BLaER1 treated with 17β-estradiol and CSF1 and Interleukin-3, amounts not matched to agents 10 nM and 100 nM (cell line): Measurements from ENCODE around the gene HORMAD2.
A peak's percentile ranks its signal among the peaks of the same experiment; 100 is the strongest.

Experiments used
- H3K27ac ChIP-seq, 11 experiments: shearing (Covaris generic); formaldehyde crosslinking; 2 replicates each; pipeline ENCODE4 v1.8.1; 2022
- H3K27me3 ChIP-seq, 11 experiments: shearing (Covaris generic); formaldehyde crosslinking; 2 replicates each; pipeline ENCODE4 v1.8.1; 2022
- H3K36me3 ChIP-seq, 11 experiments: shearing (Covaris generic); formaldehyde crosslinking; 2 replicates each; pipeline ENCODE4 v1.8.1; 2022
- H3K4me1 ChIP-seq, 10 experiments: shearing (Covaris generic); formaldehyde crosslinking; 2 replicates each; pipeline ENCODE4 v1.8.1; 2022
- H3K4me2 ChIP-seq, 11 experiments: shearing (Covaris generic); formaldehyde crosslinking; 2 replicates each; pipeline ENCODE4 v1.8.1; 2022
- H3K4me3 ChIP-seq, 10 experiments: shearing (Covaris generic); formaldehyde crosslinking; 2 replicates each; pipeline ENCODE4 v1.8.1; 2022
- H3K9ac ChIP-seq, 11 experiments: shearing (Covaris generic); formaldehyde crosslinking; 2 replicates each; pipeline ENCODE4 v1.8.1; 2022
- H3K9me3 ChIP-seq, 11 experiments: shearing (Covaris generic); formaldehyde crosslinking; replicated peaks in 1 of 11; 2 replicates each; pipeline ENCODE4 v1.8.1; 2022
- H4K20me1 ChIP-seq, 11 experiments: shearing (Covaris generic); formaldehyde crosslinking; 2 replicates each; pipeline ENCODE4 v1.8.1; 2022
- Cebpa-rat ChIP-seq, 11 experiments: shearing (Covaris generic); IDR thresholded peaks; 2 replicates each; pipeline ENCODE4 v1.8.1; 2022

The HORMAD2 gene

DNA sequence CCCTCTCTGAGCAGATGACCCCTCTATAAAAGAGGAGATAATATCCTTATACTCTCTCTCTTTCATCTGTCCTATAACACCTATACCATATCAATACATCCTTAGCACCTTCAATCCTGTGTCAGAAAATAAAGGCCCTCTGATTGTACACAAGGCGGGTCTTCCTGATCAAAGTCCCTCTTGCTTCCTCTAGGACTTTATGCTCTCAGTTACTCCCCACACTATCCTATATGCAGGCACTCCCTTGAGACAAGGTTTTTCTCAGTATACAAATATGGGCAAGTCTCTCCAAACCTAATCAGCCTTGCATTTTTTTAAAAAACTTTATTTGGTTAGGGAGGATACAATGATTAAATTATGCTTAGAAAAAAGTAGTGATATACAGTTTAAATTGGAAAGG, 17.3 kb upstream of the HORMAD2 start:
- Histone ChIP-seq H4K20me1 (no peaks in the 10 kb centered on the region), H3K4me3 (no peak overlapping the region), H3K9ac (no peak overlapping the region), H3K9me3 (peaks cover 58 to 78% (median 73%) of the 10 kb centered on the region in 11 experiments), H3K27ac (no peak overlapping the region), H3K4me1 (no peaks in the 10 kb centered on the region), H3K27me3 (no peaks in the 10 kb centered on the region), H3K4me2 (no peak overlapping the region), H3K36me3 (peaks cover 0 to 23% (median 0%) of the 10 kb centered on the region in 11 experiments; a peak in 6 of 22 replicates)
- no peak for TF ChIP-seq Cebpa-rat (IDR thresholded peaks at IDR 0.05)

DNA sequence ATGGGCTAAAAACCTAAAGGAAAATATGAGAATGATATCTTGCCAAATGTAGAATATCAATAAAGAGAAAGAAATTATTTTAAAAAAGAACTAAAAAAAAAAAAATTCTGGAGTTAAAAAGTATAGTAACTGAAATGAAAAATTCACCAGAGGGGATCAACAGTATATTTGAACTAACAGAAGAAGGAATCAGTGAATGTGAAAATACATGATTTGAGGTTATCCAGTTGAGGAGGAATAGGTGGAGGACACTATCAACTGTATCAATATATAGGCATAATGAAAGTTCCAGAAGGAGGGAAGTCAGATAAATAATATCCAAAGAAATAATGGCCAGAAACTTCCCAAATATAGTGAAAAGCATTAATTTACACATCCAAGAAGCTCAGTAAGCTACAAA, 16.1 kb upstream of the HORMAD2 start:
- no peaks in the 10 kb centered on the region for H4K20me1 ChIP-seq
- H3K36me3 ChIP-seq, result peaks cover 0 to 23% (median 0%) of the 10 kb centered on the region in 11 experiments; a peak in 6 of 22 replicates
- H3K4me2 ChIP-seq, result no peak overlapping the region
- TF ChIP-seq Cebpa-rat (IDR thresholded peaks at IDR 0.05), result no peak
- H3K9ac ChIP-seq, result no peak overlapping the region
- peaks cover 51 to 80% (median 70%) of the 10 kb centered on the region in 11 experiments for H3K9me3 ChIP-seq
- no peak overlapping the region for H3K27ac ChIP-seq
- H3K4me1 ChIP-seq, result no peaks in the 10 kb centered on the region
- no peaks in the 10 kb centered on the region for H3K27me3 ChIP-seq
- no peak overlapping the region for H3K4me3 ChIP-seq

DNA sequence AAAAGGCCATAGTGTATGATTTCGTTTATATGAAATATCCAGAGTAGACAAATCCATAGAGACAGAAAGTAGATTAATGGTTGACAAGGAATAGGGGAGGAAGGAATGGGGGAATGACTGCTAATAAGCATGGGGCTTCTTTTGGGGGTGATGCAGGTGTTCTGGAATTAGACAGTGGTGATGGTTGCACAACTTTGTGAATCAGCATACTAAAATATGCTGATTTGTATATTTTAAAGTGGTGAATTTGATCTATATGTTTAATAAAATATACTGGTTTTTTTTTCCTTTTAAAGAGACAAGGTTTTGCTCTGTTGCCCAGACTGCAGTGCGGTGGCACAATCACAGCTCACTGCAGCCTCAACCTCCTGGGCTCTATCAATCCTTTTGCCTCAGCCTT, 6.5 kb upstream of the HORMAD2 start:
- Histone ChIP-seq H3K4me3 (no peak overlapping the region), H4K20me1 (no peaks in the 10 kb centered on the region; a peak in 1 of 22 replicates), H3K27ac (no peak overlapping the region), H3K4me2 (no peak overlapping the region), H3K9me3 (peaks cover 0 to 4% (median 0%) of the 10 kb centered on the region in 11 experiments; a peak in 4 of 22 replicates), H3K4me1 (peaks cover 5 to 49% (median 28%) of the 10 kb centered on the region in 10 experiments), H3K36me3 (no peaks in the 10 kb centered on the region), H3K27me3 (no peaks in the 10 kb centered on the region), H3K9ac (no peak overlapping the region)
- no peak for TF ChIP-seq Cebpa-rat (IDR thresholded peaks at IDR 0.05)

DNA sequence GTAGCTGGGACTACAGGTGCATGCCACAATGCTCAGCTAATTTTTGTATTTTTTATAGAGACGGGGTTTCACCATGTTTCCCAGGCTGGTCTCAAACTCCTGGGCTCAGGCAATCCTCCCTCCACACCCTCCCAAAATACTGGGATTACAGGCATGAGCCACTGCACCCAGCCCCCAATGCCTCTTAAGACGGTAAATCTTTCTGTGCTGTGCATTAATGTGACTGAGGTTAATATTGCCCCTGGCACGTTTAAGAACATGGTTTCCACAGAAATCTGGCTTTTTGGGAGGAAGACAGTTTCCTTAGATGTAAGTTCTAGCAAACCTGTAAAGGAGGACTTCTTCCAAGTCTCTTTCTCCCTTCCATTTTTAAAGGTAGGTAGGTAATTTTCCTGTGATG, 6.1 kb upstream of the HORMAD2 start:
- Histone ChIP-seq H3K4me2 (no peak overlapping the region), H3K9me3 (peaks cover 0 to 3% (median 0%) of the 10 kb centered on the region in 11 experiments; a peak in 1 of 22 replicates)

GRCh38 chr22:30074994-30075393, 5.3 kb upstream of the HORMAD2 start:
- peaks cover 17 to 62% (median 41%) of the 10 kb centered on the region in 10 experiments for H3K4me1 ChIP-seq
- H3K4me2 ChIP-seq, result peak overlapping the region in 8 of 11 experiments; percentile 20 to 64 (median 38); a peak in 15 of 22 replicates
- H4K20me1 ChIP-seq, result no peaks in the 10 kb centered on the region; a peak in 1 of 22 replicates
- peaks cover 0 to 3% (median 0%) of the 10 kb centered on the region in 11 experiments; a peak in 1 of 22 replicates for H3K9me3 ChIP-seq
- H3K9ac ChIP-seq, result no peak overlapping the region
- no peak overlapping the region for H3K27ac ChIP-seq
- no peak overlapping the region for H3K4me3 ChIP-seq
- peaks cover 0 to 1% (median 0%) of the 10 kb centered on the region in 11 experiments; a peak in 1 of 22 replicates for H3K27me3 ChIP-seq
- no peak for TF ChIP-seq Cebpa-rat (IDR thresholded peaks at IDR 0.05)
- H3K36me3 ChIP-seq, result no peaks in the 10 kb centered on the region

More for the DNA sequence above, 6.1 kb upstream of the HORMAD2 start:
- H3K36me3 ChIP-seq, result no peaks in the 10 kb centered on the region
- H3K27ac ChIP-seq, result no peak overlapping the region
- no peak for TF ChIP-seq Cebpa-rat (IDR thresholded peaks at IDR 0.05)
- no peak overlapping the region for H3K4me3 ChIP-seq
- no peak overlapping the region for H3K9ac ChIP-seq
- no peaks in the 10 kb centered on the region; a peak in 1 of 22 replicates for H4K20me1 ChIP-seq
- H3K27me3 ChIP-seq, result no peaks in the 10 kb centered on the region
- peaks cover 9 to 53% (median 32%) of the 10 kb centered on the region in 10 experiments for H3K4me1 ChIP-seq

- Histone ChIP-seq H3K27ac (no peak overlapping the region), H3K27me3 (peaks cover 0 to 3% (median 0%) of the 10 kb centered on the region in 11 experiments; a peak in 1 of 22 replicates), H3K4me2 (peak overlapping the region in 5 of 11 experiments; percentile 77 to 93 (median 90); a peak in 9 of 22 replicates), H4K20me1 (no peaks in the 10 kb centered on the region; a peak in 1 of 22 replicates), H3K9ac (no peak overlapping the region), H3K36me3 (no peaks in the 10 kb centered on the region), H3K9me3 (no peaks in the 10 kb centered on the region), H3K4me3 (no peak overlapping the region), H3K4me1 (peaks cover 17 to 72% (median 49%) of the 10 kb centered on the region in 10 experiments)
- no peak for TF ChIP-seq Cebpa-rat (IDR thresholded peaks at IDR 0.05)
These were observed 2.9 kb upstream of the HORMAD2 start for GRCh38 chr22:30077279-30077880.

DNA sequence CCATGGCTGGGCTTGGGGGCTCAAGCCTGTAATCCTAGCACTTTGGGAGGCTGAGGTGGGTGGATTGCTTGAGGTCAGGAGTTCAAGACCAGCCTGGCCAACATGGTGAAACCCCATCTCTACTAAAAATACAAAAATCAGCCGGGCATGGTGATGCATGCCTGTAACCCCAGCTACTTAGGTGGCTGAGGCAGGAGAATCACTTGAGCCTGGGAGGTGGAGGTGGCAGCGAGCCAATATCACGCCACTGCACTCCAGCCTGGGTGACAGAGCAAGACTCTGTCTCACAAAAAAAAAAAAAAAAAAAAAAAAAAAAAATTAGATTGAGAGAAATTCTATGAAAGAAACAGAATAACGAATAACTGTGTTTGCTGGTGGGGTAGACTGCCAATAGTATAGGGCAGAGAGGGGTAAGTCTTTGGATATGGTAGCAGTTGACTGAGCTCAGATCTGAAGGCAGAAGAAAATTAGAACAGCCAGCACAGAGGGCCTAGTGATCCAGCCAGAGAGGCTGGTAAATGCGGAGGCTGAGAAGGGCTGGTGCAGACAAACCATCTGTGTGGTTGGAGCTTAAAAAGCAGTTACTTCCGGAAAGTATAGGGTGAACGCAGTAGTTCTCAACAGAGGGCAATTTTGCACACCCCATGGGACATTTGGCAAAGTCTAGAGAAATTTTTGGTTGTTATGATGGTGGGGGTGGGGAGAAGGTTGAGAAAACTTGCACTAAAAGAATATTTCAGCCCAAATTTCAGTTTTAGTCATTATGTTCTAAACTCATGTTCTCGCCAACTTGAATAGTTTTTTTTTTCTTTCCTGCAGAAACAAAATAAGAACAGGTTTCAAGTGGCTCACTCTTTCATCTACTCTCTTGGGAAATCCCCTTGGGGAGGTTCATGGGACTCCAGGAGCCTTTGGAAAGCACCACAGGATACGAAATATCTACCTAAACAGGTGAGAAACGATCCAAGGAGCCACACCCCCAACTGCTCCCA, 1.6 kb upstream of the HORMAD2 start:
- Histone ChIP-seq H3K4me3 (peak overlapping the region in 3 of 10 experiments; percentile 62 to 68 (median 65); a peak in 6 of 20 replicates), H3K4me2 (peak overlapping the region; percentile 77 to 93 (median 89)), H3K36me3 (no peaks in the 10 kb centered on the region), H3K27me3 (peaks cover 0 to 3% (median 0%) of the 10 kb centered on the region in 11 experiments; a peak in 1 of 22 replicates), H4K20me1 (no peaks in the 10 kb centered on the region; a peak in 1 of 22 replicates), H3K27ac (peak overlapping the region in 5 of 11 experiments; percentile 13 to 67 (median 40); a peak in 5 of 22 replicates), H3K9ac (peak overlapping the region in 5 of 11 experiments; percentile 9 to 80 (median 40); a peak in 5 of 22 replicates), H3K9me3 (no peaks in the 10 kb centered on the region), H3K4me1 (peaks cover 17 to 72% (median 49%) of the 10 kb centered on the region in 10 experiments)
- no peak for TF ChIP-seq Cebpa-rat (IDR thresholded peaks at IDR 0.05)

- no peak for TF ChIP-seq Cebpa-rat (IDR thresholded peaks at IDR 0.05)
- peaks cover 0 to 13% (median 5%) of the 10 kb centered on the region in 11 experiments; a peak in 8 of 22 replicates for H3K9me3 ChIP-seq
- H3K9ac ChIP-seq, result peak overlapping the region in 5 of 11 experiments; percentile 73 to 80 (median 78); a peak in 7 of 22 replicates
- no peaks in the 10 kb centered on the region for H4K20me1 ChIP-seq
- H3K4me3 ChIP-seq, result peak overlapping the region in 4 of 10 experiments; percentile 56 to 65 (median 60); a peak in 4 of 20 replicates
- H3K4me2 ChIP-seq, result peak overlapping the region; percentile 77 to 93 (median 89); a peak in 21 of 22 replicates
- peak overlapping the region in 5 of 11 experiments; percentile 43 to 72 (median 68); a peak in 6 of 22 replicates for H3K27ac ChIP-seq
- H3K27me3 ChIP-seq, result peaks cover 0 to 3% (median 0%) of the 10 kb centered on the region in 11 experiments; a peak in 1 of 22 replicates
- H3K36me3 ChIP-seq, result no peaks in the 10 kb centered on the region
- peaks cover 17 to 53% (median 35%) of the 10 kb centered on the region in 10 experiments for H3K4me1 ChIP-seq
These were observed 541 bp downstream of the HORMAD2 start for GRCh38 chr22:30080805-30081204.
